ENCODE measurements around the gene SOX13.

DNA sequence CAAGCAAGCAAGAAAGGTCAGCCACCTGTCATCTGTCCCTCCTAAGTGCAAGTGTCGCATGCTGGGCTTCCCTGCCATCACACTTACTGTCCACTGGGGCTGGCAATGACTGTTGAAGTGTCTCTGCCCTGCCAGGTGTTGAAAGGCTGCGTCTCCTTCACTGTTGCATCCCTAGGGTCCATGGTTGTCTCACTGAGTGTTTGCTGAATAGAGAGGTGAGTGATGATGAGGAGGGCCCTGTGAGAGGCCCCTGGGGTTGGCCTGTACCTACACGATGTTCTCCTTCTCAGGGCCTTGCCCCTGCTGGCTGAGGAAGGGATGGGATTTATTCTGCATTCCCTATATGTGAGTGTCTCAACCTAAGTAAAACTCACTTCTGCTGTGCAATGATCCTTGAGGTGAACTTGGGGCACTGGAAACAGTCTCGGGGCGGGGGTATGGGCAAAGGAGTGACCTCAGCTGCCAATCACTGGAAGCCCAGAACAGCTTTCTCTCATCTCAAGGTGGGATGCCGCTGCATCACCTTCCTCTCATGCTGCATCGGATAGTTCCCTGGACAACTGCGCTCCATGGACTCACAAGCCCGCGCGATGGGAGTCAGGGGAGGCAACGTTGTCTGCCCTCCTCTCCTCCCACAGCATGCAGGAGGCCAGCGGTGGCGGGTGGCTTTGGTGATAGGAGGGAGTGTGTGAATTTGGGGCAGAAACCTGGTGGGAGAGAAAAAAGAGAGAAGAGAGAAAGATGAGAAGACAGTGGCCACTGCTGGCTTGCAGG is 35.8 kb upstream of the SOX13 start:
- no peak for TF ChIP-seq POLR2A (IDR thresholded peaks at IDR 0.05)
- TF ChIP-seq, protein P1, sequence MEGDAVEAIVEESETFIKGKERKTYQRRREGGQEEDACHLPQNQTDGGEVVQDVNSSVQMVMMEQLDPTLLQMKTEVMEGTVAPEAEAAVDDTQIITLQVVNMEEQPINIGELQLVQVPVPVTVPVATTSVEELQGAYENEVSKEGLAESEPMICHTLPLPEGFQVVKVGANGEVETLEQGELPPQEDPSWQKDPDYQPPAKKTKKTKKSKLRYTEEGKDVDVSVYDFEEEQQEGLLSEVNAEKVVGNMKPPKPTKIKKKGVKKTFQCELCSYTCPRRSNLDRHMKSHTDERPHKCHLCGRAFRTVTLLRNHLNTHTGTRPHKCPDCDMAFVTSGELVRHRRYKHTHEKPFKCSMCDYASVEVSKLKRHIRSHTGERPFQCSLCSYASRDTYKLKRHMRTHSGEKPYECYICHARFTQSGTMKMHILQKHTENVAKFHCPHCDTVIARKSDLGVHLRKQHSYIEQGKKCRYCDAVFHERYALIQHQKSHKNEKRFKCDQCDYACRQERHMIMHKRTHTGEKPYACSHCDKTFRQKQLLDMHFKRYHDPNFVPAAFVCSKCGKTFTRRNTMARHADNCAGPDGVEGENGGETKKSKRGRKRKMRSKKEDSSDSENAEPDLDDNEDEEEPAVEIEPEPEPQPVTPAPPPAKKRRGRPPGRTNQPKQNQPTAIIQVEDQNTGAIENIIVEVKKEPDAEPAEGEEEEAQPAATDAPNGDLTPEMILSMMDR (IDR thresholded peaks at IDR 0.05): no peak
